ENCODE data around the gene ZNF197.
A peak's percentile ranks its signal among the peaks of the same experiment; 100 is the strongest.
"Not testable (repeated sequence)": the region's sequence is repeated elsewhere in the genome, so short reads cannot be mapped to it uniquely, and the experiment has no call there.

ZNF197 gene

DNA sequence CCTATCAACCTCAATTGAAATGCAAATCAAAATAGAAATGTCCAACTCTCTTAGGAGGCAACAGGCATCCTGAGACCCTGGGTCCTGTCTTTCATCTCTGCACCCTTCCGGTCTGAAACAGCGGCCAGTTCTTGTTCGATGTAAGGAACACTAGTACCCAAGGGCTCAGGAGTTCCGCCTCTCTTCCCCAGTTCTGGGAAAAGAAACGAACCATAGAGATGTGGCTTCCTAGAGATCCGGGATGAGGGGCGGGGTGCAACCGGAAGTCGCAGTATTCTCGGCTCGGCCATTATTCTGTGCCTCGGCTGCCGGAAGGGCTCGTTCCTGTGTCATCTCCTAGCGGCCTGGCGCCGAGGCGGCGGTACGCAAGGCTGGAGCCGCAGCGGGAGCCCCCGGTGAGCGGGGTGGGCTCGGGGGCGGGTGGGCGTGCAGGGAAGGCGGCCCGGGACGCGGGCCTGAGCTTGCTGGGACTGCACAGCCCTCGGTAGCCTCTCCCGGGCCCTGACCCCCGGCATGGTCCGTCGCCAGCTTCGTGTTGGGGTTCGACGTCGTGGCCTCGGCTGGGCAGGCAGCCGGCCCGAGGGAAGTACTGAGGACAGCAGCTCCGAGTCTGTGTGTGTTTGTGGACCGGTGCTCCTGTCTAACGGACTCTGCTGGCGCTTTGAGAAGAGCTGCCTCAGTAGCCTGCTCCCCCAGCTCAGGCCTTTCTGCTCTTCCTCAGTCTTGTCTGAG, at the start of gene ZNF197:
Gene ZNF197 (plus strand): TSS at position 288 of the 732 bp plus-strand sequence. CDS start 4,119 bp downstream, outside the sequence.
- ATAC-seq = peak; percentile 89
- peak; percentile 75 for DNase-seq

GRCh38 chr3:44576613-44577012, 48.2 kb upstream of the ZNF197 start:
- ATAC-seq (no peak), DNase-seq (no peak)

GRCh38 chr3:44577354-44577952, 47.4 kb upstream of the ZNF197 start:
- ATAC-seq, DNase-seq: not testable (repeated sequence)

GRCh38 chr3:44578316-44578715, 46.5 kb upstream of the ZNF197 start:
- DNase-seq, ATAC-seq: not testable (repeated sequence)

DNA sequence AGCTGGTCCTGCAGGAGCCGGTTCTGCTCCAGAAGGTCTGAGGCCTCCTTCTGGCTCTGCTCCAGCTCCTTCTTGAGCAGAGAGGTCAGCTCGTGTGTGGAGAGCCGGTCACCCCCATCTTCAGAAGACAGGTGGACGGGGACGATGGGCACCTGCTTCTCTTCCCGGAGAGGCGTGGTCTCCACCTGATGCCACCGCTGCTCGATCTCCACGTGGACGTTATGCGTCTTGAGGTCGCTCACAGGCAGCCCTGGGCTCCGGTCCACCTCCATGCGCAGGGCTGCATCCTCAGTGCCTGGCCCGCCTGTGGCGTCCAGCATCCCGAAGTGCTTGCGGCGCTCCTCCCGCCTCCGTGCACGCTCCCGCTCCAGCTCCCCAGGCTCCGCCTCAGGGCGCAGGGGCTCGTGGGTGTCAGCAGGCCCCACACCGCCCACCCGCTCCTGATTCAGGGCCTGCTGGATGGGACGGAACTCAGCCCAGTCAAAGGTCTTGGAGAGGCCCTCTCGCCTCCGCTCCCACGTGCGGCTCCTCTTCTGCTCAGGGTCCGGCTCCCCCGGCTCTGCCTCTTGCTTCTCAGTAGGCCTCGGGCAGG, 45.8 kb upstream of the ZNF197 start:
- DNase-seq, ATAC-seq: not testable (repeated sequence)

DNA sequence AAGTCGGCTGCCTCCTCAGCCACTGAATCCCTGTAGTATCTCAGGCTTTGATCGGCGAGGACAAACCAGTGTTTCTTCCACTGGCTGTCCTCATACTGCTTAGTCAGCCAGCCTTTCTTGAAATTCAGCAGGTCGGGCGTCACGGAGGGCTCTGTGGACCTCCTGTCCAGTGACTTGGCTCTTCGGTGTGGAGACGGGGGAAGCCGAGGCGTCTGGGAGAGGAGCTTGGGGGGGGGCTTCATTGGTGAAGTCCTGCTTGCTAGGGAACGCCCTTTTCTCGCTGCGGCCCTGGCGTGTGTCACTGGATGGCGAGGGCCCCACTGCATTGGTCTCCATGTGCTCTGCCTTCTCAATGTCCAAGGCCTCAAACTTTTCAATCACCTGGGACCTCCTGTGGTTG, 45.1 kb upstream of the ZNF197 start:
- not testable (repeated sequence) for DNase-seq, ATAC-seq

- not testable (repeated sequence) for DNase-seq, ATAC-seq
Observed at GRCh38 chr3:44580971-44581370, 43.9 kb upstream of the ZNF197 start.

GRCh38 chr3:44584646-44585501, 40.0 kb upstream of the ZNF197 start, which contains the start of gene ZNF660:
TSS of gene ZNF660 (plus strand) at chr3:44584964. CDS start at chr3:44594194, 9,230 bp downstream.
- peak; percentile 55 for ATAC-seq
- DNase-seq = peak; percentile 27

GRCh38 chr3:44596621-44597020, 28.2 kb upstream of the ZNF197 start:
- ATAC-seq (no peak), DNase-seq (no peak)

DNA sequence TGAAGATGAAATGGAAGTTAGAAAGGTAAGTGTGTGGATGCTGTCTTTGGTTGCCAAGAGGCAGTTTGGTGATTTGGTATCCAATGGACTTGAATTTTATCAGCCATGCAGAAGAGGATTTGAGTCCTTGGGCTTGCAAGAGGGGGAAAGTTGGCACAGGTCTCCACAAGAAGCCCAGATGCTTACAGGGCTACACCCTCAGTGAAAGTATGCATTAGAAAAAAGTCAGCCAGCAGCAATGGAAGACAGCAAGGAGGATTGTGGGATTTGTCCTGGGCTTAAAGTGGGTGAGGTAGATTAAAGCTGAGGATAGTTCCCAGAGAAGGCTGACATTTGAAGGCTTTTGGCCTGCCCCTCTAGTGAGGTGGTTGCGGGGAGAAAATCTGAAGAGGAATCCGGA, 23.1 kb upstream of the ZNF197 start:
- DNase-seq = no peak
- no peak for ATAC-seq

DNA sequence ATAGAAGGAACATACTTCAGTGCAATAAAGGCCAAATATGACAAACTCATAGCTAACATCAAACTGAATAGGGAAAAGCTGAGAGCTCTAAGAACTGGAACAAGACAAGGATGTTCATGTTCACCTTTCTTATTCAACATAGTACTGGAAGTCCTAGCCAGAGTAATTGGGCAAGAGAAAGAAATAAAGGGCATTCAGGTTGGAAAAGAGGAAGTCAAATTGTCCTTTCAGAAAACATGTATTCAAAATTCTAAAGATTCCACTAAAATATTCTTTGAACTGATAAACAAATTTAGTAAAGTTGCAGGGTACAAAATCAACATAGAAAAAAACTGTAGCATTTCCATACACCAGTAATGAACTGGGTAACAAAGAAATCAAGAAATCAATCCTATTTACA, 12.2 kb upstream of the ZNF197 start:
- DNase-seq (no peak), ATAC-seq (no peak)

DNA sequence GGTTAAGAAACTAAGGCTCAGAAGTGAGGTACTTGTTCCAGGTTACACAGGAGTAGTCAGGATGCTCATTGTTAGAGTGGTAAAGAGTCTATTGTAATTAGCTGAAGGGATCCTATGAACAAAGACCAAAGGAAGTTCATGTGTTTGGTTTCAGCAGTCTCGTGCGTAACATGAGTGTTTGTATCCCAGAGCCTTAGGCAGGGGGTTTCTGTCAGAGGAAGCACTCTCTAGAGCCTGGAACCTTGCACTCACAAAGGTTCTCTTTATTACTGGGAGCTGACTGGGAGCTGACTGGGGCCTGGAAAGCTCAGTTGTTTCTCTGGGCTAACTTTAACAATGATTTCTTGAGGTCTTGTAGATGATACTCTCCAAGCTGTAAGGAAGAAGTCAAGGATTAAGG, 3.9 kb downstream of the ZNF197 start:
- ATAC-seq (no peak), DNase-seq (no peak)

DNA sequence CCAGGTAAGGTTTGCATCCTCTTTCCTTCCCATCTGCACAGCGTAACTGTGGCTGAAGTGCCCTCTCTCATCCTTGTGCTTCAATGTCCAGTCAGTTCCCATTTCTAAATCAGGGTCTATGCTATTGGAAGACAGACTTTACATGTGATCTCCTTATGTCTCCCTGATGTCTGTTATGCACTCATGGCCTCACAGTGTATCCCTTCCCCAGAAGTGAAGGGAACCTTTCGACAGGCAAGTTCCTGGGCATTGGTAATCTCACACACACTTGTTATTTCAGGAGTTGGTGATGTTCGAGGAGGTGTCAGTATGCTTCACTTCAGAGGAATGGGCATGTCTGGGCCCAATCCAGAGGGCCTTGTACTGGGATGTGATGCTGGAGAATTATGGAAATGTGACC, 7.4 kb downstream of the ZNF197 start:
- DNase-seq (no peak), ATAC-seq (no peak)

- no peak for ATAC-seq
- no peak for DNase-seq
Observed at GRCh38 chr3:44642337-44642736, 17.5 kb downstream of the ZNF197 start.

DNA sequence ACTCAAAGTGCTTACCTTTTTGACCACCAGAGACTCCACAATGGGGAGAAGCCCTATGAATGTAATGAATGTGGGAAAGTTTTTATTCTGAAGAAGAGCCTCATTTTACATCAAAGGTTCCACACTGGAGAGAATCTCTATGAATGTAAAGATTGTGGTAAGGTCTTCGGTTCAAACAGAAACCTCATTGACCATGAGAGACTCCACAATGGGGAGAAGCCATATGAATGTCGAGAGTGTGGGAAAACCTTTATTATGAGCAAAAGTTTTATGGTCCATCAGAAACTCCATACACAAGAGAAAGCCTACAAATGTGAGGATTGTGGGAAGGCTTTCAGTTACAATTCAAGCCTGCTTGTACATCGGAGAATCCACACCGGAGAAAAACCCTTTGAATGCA, 18.2 kb downstream of the ZNF197 start:
- no peak for DNase-seq
- ATAC-seq = no peak

GRCh38 chr3:44647771-44648170, 22.9 kb downstream of the ZNF197 start:
- DNase-seq (no peak), ATAC-seq (no peak)

GRCh38 chr3:44648564-44649229, 23.9 kb downstream of the ZNF197 start, which contains the start of gene ZNF35:
TSS of gene ZNF35 (plus strand) at chr3:44648732. CDS start at chr3:44651068, 2,336 bp downstream.
- ATAC-seq (peak; percentile 61), DNase-seq (peak; percentile 47)

DNA sequence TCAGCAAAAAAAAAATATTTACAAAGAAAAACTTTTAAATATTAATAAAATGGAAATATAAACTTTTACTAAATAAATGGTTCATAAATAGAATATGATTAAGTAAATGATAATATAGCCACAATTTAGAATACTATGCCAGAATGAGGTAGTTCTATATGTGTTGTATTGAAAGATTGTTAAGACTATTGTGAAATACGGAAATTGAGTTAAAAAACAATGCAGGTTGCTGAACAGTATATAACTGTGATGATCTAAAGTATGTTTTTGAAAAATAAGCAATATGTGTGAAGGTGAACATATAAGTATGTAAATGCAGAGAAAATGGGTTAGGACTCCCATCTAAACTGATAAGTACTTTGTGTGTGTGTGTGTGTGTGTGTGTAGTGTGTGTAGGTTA, 24.9 kb downstream of the ZNF197 start:
- DNase-seq (no peak), ATAC-seq (no peak)

DNA sequence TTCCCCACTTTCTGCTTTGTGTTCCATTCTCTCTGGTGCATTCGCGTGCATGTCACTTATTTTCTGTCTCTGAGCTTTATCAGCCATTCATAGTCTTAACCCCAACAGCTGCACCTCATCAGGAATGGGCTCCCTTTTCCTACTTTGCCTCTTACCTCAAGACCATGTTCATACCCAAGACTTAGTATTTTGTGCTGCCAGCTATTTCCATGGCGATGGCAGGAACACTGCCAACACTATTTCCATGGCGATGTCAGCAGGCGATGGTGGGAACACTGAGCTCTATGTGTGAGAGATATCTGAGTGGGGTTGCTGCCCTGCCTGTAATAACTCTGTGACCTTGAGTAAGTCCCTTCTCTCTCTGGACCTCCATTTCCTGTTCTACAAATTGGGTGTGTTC, 29.2 kb downstream of the ZNF197 start:
- DNase-seq = no peak
- ATAC-seq = no peak

GRCh38 chr3:44659015-44659414, 34.2 kb downstream of the ZNF197 start:
- DNase-seq (no peak), ATAC-seq (no peak)

- ATAC-seq = no peak
- DNase-seq = no peak
Observed at GRCh38 chr3:44659434-44659833, 34.6 kb downstream of the ZNF197 start.

DNA sequence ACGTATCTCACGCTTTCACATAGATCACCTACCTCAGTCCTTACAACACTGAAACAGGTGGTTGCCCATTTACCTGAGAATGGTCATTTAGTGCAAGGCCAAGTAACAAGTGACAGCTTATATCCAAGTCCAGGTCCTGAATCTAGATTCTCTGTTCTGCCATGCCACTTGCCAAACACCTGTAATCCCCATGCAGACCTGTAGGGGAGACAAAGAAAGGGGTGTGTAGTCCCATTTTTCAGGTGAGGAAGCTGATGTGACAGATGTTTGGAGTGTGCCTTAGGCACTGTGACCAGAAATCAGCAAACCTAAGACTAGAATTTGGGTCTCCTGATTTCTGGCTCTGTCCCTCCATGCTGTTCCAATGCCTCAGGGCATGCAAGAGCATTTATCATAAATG, 36.4 kb downstream of the ZNF197 start:
- DNase-seq (no peak), ATAC-seq (no peak)

Measured in stimulated activated naive CD8-positive, alpha-beta T cell treated with anti-CD3 and anti-CD28 coated beads, Interleukin-15, Interleukin-2, amounts not matched to agents 100 U/mL and 50 U/mL, for 24 hours (primary cell).